SIG-M5 treated with dmso at 0.1 percent for 504 hours (cell line): ENCODE results near the gene PLLP.

Experiments
- DNase-seq: peaks from one replicate; lab custom pipeline; 2025; ENCODE audit not compliant: unreplicated experiment; lab: John Stamatoyannopoulos, UW

PLLP gene

GRCh38 chr16:57257455-57258070 lies 26.9 kb downstream of the PLLP start:
- DNase-seq: no peak

DNA sequence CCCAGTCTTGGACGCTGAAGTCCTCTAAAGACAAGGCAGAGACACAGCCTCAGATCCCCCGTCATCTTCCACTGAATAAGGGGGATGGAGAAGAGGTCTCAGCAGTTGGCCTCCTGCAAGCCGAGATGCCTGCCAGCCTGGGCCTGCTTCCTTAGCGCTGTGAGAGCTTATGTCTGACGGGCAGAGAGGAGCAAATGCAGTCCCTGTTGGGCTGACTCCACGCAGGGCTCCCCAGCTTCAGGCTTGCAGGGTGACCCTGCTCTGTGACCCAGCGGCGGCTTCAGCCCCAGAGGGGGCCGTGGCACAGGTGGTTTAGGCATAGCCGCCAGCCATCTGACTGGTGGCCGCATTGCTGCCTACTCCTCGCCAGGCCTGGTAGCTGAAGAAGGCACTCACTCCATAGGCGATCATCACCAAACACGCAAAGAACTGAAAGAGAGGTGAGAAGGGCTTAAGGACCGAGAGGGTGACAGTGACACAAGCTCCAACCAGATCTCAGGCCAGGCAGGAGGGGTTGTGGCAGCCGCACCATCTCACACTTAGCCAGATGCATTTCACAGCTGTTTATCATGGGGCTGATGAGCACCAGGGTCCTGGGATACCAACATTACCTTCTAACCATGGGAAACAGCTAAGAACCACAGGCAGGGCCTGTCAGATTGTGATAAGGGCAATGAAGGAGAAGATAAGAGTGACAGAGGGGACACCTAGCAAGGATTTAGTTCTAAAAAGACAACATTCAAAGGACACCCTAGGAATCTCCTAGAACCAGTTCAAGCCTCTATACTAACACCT lies 27.7 kb downstream of the PLLP start:
- no peak for DNase-seq

DNA sequence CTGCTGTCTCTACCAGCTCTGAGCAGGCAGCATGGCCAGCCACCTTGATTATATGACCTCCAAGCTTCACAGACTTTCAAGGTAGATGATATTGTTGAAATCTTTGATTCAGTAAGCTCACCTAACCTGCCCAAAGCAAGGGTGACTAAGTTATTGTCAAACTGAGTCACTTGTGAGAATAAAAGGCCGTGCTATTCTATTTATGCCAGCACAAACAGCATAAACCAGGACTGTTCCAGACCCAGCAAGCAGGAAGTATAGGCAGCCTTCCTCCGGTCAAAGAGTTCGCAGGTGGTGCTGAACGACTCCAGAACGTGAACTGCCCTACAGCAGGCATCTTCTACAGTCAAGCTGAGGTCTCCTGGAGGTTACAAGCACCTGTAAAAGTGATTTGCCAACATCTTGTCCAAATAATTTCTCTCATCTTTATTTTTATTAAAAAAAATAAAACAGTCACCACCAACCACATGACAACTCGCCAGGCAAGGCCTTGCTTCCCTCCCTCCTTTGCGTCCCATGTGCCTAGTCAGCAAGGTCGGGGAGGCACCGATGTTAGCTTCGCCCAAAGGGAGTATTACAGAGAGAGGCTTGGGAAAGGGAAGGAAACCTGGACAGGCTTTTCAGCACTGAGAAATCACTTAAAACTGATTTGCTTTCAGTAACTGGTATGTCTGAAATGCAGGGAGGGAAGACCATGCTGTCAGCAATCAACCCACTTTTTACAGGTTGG lies 28.6 kb downstream of the PLLP start:
- DNase-seq: no peak

DNA sequence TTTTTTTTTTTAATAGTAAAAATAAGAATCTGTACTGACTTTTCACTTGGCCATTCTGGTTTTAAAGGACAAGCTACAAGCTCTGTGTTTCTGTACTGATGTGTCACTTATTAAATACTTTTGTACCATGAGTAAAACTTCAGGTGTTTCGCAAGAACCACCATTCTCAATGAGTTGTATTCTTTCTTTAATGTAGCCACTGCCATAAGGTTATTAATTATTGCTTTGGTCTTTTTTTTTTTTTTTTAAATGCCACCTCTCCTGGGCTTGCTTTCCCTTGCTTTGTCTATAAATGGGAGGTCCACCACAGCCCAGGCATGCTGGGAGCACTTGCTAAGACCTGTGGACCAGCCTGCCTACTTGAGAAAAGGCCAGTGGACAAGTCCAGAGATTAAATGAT lies 31.0 kb downstream of the PLLP start:
- DNase-seq: no peak

DNA sequence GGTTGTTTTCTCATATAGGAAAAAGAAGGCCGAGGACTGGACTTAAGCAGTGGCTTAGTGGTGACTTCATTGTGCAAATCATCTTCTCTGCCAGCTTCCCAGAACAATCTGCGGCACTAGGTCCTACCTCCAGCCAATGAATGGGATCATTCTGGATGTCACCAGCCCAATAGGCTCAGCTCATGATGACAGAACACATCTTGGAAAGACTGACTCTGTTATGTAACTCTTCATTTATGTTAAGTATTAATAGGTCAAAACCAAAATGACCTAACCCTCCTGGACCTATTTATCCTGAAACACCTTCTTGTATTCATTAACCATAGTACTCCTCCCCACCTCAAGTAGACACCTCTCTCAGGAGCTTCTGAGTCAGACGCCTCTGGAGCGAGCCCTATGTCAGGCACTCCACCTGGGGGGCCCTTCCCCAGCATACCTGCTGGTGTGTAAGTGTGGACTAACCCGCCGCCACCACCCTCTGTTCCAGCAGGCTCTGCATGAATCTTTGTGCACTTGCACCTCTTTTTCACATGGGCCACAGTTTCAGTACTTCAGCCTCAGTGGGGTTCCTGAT lies 32.2 kb downstream of the PLLP start:
- no peak for DNase-seq

DNA sequence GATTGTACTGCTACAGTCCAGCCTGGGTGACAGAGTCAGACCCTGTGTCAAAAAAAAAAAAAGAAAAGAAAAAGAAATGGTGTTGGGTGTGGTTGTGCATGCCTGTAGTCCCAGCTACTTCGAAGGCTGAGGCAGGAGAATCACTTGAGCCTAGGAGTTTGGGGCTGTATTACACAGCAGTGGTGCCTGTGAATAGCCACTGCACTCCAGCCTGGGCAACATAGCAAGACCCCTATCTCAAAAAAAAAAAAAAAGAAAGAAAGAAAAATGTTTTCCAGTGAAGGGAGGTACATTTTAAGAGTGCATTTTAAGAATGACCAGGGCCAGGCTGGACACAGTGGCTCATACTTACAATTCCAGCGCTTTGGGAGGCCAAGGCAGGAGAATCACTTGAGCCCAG lies 33.1 kb downstream of the PLLP start:
- no peak for DNase-seq

DNA sequence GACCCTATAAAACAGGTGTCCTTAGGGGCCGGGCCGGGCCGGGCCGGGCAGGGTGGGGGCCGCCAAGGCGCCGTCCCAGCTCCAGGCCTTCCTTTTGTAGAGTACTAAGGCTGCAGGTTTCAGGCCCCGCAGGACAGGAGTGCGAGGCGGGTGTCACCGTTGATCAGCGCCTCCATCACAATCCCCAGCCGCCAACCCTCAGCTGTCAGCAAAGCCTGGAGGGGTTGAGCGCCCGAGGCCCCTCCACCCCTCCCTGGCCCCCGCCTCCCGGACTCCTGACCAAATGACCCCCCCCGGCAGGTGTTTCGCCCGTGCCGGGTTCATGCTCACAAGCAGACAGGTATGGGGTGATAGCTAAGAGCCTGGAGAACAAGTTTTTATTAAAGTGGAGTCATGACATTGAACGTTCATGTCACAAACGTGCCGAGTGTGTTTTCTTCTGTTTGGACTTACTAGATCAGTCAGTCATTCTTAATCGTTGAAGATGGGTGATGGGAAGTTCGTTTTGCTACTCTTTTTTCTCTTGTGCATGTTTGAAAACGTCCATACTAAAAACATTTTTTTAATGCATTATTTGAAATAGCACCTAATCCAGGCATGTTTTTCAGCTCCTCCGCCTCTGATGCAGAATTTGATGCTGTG lies 38.9 kb downstream of the PLLP start:
- no peak for DNase-seq

DNA sequence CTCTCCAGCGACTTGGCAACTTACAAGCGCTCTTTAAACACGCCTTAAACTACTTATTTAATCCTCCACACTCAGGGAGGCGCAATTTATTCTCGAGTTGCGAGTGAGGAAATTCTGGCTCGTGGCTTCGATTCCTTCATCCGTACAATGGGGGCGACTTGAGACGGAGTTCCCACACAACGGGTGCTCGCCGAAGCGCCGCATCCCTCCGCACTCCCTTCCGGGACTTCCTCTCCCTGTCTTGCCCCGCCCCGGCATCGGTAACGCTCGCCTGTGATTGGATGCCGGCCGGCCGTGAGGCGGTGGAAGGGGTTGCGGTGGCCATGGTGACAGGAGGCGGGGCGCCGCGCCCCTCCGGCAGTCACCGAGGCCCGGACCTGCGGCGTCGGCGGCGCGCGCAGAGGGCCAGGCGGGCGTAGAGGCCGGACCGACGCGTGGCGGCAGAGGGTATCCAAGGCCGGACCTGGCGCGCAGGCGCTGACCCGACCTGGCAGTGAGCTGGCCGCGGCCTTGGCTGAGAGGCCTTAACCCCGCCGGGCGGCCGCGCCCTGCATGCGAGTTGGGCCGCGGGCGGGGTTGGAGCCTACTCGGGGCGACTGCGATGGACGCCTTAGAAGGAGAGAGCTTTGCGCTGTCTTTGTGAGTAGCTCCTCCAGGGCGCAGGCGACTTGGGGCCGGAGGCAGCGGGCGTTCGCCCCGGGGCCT lies 39.6 kb downstream of the PLLP start, which contains the start of gene ARL2BP:
TSS of gene ARL2BP (plus strand) at position 493 of the 705 bp plus-strand sequence. CDS start at position 602, 109 bp downstream.
- DNase-seq: peak; percentile 93

- no peak for DNase-seq
Observed at GRCh38 chr16:57244463-57244766, 40.1 kb downstream of the PLLP start.

DNA sequence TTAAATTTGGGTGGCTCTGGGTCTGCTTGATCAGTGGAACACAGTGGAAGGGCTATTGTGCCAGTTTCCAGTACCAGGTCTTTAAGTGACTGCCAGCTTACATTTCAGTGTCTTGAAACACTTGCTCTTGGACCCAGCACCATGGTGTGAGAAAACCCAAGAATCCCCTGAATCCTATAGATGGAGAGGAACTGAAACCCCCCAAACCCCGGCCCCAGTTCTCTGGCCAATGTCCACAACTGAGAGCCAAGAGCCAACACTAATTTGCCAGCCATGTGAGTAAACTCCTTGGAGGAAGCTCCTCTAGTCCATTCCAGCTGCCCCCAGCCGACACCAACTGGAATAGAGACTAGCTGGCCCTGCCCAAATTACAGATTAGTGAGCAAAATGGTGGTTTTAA lies 41.8 kb downstream of the PLLP start:
- DNase-seq: no peak

DNA sequence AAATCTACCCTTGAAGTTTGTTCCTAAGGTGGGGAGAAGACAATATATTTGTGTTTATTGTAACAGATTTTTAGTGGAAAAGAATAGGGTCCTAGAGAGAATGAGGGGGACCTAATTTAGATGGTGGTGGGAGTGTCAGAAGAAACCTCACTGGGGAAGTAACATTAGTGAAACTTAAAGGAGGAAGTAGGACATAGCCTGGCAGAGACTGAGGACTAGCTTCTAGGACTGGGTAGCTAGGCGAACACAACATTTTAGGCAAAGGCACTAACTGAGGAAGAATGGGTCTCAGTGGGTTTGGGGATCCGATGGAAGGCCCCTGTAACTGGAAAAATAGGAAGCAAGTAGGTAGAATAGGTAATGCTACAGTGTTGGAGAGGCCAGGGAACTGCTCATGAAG lies 43.6 kb downstream of the PLLP start:
- DNase-seq: peak; percentile 77

DNA sequence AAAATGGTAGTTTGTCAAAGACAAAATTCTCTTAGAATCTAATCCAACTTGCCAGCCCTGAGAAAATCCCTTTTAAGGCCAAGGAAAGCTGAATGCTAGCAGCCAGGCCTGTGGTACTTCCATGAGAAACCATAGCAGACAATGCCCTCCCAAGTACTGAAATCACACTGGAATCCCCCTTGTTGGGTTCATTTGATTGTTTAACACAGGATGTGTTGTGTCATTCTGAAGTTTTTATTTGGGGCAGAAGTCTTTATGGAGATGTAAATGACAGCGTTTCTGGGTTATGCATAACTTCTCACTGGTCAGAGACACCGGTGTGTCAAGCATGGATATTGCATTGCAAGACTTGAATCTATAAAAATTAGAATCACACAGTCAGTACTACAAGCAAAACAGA lies 45.4 kb downstream of the PLLP start:
- DNase-seq: no peak

GRCh38 chr16:57238682-57239081 lies 45.8 kb downstream of the PLLP start:
- DNase-seq: no peak

- no peak for DNase-seq
Observed at GRCh38 chr16:57236022-57236350, 48.5 kb downstream of the PLLP start.

GRCh38 chr16:57235128-57236021 lies 49.1 kb downstream of the PLLP start:
- peak; percentile 72 for DNase-seq

- DNase-seq: no peak
Observed at GRCh38 chr16:57234707-57235092, 49.8 kb downstream of the PLLP start.

- DNase-seq: no peak
Observed at GRCh38 chr16:57233944-57234706, 50.3 kb downstream of the PLLP start.

DNA sequence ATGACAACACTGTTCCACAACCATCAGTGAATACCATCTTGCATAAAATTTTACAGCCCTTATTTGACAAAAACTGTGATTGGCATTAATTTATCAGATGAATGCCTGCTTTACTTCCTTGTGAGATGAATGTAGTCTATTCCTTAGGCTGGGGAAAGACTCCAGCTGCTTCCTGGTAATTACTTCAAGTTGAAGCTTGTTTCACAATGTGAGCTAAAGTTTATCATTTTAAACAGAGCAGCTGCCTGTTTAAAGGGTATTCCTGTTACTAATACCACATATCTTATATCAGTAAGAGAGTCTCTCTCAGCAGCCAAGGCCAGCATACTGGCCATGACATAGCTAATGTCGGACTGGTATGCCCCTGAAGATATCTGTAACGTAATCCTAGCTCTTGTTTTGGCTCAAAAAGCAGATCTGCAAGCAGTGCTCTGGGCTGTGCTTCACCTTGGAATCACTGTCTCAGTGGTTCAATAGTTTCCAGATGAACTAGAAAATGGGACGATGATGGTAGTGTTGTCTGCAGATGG lies 52.6 kb downstream of the PLLP start:
- no peak for DNase-seq

- DNase-seq: no peak
Observed at GRCh38 chr16:57229079-57229478, 55.4 kb downstream of the PLLP start.
